HG02840 (cell line): Measurements from ENCODE around the gene MSL3B.
"Not testable (repeated sequence)": the region's sequence is repeated elsewhere in the genome, so short reads cannot be mapped to it uniquely, and the experiment has no call there.

Source experiments
- ATAC-seq: cut with Tn5 transposase; IDR thresholded peaks from one replicate; pipeline ENCODE4 v1.9.1; 2021; ENCODE audit warnings: mild to moderate bottlenecking, moderate library complexity, moderate number of reproducible peaks; ENCODE audit not compliant: unreplicated experiment, low FRiP score

Gene MSL3B

GRCh38 chr2:233867993-233868532 is at the start of gene MSL3B:
TSS of gene MSL3B (minus strand) at chr2:233868386.
- no peak for ATAC-seq

GRCh38 chr2:233917116-233917515 is 48.9 kb upstream of the MSL3B start, which contains the start of gene TRPM8:
TSS of gene TRPM8 (plus strand) at chr2:233917373. CDS start at chr2:233926538, 9,165 bp downstream.
- no peak for ATAC-seq

DNA sequence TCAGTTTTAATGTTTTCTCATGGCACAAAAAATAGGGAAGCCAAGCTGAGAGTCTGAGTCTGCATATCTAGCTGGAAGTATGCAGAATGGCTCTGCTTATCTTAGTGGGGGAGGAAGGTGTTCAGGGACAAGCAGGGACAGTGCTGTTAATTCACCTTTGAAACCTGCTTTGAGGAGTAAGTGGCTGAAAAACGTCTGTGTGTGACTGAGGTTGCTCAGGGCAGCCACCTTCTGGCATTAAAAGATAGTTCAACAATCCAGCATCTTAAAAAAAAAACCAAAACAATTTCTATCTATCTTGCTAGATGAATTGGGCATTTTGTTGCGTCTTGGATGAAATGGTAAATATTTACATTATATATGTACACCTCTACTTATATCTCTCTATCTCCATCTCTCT is 46.9 kb upstream of the MSL3B start:
- no peak for ATAC-seq

DNA sequence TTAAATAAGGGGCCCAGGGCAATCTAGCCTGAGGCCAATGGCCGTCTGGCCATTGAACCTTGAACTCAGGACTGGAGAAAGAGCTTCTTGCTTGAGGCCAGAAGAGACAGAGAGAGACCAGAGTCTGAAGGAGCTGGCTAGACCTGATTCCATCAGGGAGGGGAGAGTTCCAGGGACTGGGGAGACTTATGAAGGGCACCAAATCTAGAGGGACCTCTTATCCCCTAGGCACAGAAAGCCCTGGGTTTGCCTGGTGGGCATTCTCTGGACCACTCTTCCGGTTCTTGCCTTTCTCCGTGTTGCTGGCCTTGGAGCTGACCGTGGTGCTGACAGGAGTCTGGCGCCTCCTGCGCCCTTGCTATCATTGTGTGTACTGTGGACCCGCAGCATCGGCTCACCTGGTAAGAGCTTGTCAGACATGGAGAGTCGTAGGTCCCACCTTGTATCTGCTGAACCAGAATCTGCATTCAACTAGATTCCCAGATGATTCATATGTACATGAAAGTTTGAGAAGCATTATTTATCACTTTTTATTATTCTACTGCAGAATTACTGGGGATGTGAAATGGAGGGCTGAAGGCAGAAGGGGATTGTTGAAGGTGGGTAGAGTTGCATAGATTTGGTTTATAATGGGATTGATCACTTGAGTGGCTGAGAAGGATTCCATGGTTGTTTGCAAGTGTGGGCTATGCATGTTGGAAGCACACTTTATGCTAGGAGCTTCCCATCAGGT is 44.7 kb upstream of the MSL3B start:
- no peak for ATAC-seq

DNA sequence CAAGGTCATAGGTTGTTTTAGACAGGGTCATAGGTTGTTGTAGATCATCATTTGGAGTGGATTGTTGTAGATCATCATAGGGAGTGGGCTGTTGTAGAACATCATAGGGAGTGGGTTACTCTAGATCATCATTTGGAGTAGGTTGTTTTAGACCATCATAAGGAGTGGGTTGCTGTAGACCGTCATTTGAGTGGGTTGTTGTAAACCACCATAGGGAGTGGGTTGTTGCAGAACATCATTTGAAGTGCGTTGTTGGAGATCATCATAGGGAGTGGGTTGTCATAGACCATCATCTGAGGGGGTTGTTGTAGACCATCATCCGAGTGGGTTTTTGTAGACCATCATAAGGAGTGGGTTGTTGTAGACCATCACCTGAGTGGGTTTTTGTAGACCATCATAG is 39.4 kb upstream of the MSL3B start:
- no peak for ATAC-seq

GRCh38 chr2:233905945-233906344 is 37.8 kb upstream of the MSL3B start:
- ATAC-seq: no peak

GRCh38 chr2:233901884-233902283 is 33.7 kb upstream of the MSL3B start:
- ATAC-seq: no peak

DNA sequence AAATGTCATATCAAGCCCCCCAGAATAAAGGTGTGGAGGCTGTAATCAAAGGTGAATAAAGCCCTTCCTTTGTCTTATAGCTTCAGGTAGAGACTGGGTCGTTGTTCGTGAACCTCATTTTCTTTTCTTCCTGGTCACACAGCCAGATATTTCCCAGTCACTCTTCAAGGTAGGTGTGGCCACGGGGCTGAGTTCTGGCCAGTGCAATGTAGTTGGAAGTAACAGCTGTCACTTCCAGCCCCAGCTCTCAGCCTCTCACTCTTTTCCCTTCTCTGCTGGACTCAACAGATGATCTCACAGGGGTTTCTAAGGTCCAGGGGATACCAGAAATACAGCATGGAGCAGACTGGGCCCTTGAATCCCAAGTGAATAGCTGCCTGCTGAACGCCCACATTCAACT is 33.2 kb upstream of the MSL3B start:
- no peak for ATAC-seq

GRCh38 chr2:233896253-233896652 is 28.1 kb upstream of the MSL3B start:
- not testable (repeated sequence) for ATAC-seq

DNA sequence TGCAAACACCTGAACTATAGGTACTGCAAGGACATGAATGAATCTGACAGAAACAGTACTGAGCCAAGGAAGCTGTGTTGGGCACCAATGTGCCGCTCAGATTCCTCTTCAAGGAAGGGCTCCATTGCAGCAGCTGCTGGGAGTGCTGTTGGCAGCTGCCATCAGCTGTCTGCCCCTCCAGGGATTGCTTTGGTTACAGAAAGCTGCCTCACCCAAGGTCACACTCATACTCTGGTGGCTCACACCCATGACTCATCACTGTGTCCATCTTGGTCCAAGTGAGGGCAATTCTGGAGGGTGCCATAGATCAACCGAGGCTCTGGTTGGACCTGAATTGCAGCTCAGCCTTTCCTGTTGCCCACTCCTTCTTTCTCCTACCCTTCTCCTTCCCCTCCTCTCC is 24.6 kb upstream of the MSL3B start:
- ATAC-seq: no peak

GRCh38 chr2:233882353-233882752 is 14.2 kb upstream of the MSL3B start:
- no peak for ATAC-seq

GRCh38 chr2:233872125-233872524 is 3.9 kb upstream of the MSL3B start:
- ATAC-seq: not testable (repeated sequence)

- no peak for ATAC-seq
These were observed 3.2 kb upstream of the MSL3B start for GRCh38 chr2:233871432-233871831.

- ATAC-seq: no peak
These were observed 1.7 kb downstream of the MSL3B start for GRCh38 chr2:233866479-233866878.

DNA sequence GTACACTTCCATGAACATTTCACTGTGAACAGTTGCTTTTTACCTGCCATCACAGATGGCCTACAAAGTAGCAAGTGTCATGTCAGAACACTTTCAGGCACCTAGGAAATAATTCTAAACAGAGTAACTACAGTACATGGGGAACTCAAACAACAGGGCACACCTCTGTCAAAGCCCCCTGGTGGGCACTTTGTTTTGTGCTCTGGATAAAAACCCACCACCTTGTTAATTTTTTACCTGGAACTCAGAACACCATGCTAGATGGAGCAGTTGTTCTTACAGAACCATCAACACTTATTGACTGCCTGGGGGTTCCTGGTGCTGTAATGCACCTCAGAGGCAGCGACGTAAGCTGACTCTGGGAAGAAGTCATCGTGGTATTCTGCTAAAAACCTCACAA is 2.3 kb downstream of the MSL3B start:
- ATAC-seq: no peak

DNA sequence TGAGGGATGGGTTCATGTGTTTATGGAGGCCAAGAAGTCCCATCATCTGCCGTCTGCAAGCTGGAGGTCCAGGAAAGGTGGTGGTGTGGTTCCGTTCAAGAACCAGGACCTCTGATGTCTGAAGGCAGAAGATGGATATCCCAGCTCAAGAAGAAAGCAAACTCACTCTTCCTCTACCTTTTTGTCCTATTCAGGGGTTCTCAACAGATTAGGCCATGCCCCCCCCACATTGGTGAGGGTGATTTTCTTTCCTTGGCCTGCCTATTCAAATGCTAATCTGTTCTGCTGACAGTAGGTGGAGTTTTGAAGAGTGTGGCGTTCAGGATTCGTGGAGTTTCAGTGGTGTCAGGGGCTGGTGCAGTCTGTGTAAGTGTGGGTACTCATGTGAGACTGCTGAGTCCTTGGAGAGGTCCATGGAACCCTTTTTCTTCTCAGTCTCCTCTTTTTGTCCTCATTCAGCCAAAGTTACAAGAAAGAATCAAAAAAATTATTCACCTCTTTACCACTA is 5.9 kb downstream of the MSL3B start:
- ATAC-seq: no peak

DNA sequence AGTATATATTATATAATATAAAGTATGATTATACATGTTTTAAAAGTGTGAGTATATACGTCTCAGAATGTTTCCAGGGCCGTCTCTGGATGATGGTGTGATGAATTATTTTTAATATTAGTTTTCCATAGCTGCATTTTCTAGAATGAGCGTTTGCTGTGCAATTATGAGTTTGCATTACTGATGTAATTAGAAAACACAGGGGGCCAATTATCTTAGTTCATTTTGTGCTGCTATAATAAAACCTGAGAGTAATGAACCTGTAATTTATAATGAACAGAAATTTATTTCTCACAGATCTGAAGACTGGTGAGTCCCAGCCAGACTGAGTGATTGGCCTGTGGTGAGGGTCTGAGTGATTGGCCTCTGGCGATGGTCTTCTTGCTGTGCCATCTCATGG is 9.9 kb downstream of the MSL3B start:
- ATAC-seq: no peak

GRCh38 chr2:233857511-233858141 is 10.6 kb downstream of the MSL3B start:
- no peak for ATAC-seq

DNA sequence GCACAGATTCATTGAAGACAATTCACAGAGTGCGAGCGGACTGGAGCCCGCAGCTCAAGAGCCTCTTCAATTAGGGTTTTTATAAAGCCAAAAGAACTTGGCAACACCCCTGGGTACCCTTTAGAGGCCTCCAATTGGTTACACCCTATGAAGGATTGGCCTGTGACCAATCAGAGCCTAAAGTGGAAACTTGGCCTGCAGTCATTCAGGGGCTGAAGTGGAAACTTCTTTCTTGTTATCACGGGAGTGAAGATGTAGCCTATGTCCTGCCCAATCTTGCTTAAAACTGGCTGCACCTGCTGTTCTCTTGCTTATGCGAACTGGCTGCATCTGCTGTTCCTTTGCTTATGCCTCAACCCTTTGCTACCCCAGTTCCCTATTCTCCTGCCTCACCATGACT is 12.0 kb downstream of the MSL3B start:
- no peak for ATAC-seq

DNA sequence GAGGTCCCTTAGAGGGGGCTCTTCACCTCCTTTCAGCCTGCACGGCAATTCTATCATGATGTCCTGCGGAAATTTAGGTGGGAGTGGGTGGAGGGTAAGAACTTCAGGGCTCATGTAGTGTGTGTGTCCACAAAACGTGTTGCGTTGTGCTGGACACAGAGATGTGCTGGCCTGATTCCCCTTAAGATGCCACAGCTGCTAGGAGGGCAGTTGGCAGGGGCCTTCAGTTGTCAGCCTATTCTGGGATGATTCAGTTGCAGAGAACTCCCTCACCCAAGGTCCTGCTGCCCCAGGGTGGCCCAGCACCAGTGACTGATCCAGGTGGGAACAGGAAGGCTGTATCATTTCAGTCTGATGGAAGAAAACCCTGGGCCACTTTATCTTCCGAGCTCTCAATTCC is 12.8 kb downstream of the MSL3B start:
- no peak for ATAC-seq

GRCh38 chr2:233854241-233854981 is 13.8 kb downstream of the MSL3B start, which contains the start of gene HJURP:
TSS of gene HJURP (minus strand) at chr2:233854535. CDS start at chr2:233854500, 35 bp downstream.
- ATAC-seq: peak; percentile 93
